Measurements from ENCODE around the gene WDR33.
A peak's percentile ranks its signal among the peaks of the same experiment; 100 is the strongest.

WDR33 gene

GRCh38 chr2:127719301-127720218 is 91.4 kb downstream of the WDR33 start:
- DNase-seq (ENCODE audit: low read depth in 3 of 3), result no peak

- no peak for DNase-seq (ENCODE audit: low read depth in 3 of 3)
Observed at GRCh38 chr2:127718271-127718670, 92.7 kb downstream of the WDR33 start.

GRCh38 chr2:127715778-127716449 is 95.1 kb downstream of the WDR33 start:
- no peak for DNase-seq (ENCODE audit: low read depth in 3 of 3)

- DNase-seq (ENCODE audit: low read depth in 3 of 3), result no peak
Observed at GRCh38 chr2:127713562-127713961, 97.4 kb downstream of the WDR33 start.

DNA sequence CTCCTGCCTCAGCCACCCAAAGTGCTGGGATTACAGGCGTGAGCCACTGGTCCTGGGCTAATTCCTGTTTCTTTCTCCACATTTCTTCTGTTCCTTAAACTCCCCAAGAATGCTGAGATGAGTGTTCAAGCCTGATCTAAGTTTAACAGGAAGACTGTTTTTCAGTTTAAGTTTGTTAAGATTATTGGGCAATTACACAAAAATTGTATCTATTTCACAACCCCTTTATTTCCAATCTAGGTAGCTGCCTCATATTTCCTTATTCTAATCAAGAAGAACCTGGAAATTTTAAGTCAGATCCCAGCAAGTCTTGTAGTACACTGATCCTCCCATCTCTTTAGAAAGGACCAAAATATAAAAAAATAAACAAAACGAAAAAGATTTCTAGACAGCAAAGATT is 98.0 kb downstream of the WDR33 start:
- no peak for DNase-seq (ENCODE audit: low read depth in 3 of 3)

DNA sequence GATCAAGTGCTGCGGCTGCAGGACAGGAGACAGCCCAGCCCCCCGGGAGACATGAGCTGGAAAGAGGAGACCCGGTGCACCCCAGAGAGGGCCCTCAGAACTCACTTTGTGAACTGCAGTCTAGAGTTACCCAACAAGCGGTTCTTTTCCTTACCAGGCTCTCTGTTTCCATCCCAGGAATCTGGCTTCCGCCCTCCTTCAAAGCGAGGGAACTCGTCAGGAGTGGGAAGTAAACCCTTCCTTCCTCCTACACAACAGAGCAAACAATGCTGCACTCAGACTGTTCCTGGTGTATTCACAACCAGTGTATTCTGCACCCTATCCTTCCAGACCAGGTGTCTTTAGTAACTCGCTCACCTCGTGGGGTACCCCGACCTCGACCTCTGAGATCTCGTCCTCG is 101.6 kb downstream of the WDR33 start:
- DNase-seq (ENCODE audit: low read depth in 3 of 3), result no peak

DNA sequence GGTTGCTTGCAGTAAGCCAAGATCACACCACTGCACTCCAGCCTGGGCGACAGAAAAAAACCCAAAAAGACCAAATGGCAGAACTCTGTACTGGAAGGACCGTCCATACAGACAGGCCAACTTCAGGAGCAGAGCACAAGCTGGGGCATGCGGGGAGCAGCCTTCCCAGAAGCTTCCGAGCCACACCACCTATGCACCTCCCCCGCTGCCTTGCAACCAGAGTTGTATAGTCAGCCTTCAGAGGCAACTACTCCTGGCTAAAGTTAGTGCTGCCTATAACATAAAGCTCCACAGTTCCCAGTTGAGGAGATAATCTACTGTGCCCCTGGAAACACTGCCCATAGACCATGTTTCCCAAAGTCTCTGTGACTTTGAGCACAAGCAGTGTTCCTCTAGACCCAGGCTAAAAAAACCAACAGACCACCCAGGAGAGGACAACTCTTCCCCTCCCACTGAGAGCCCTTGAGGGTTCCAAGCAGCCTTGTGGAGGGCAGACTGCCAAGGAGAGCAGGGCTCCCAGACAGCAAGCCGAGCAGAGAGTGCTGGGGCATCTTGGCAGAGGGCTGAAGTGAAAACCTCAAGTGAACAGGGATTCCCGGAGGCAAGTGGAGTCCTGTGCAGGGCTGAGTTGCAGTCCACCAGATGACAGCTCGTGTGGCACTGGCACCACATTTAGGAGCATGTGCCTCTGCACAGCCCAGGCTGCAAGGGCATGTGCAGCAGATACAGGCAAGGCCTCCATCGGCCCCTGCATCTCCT is 102.9 kb downstream of the WDR33 start:
- no peak for DNase-seq (ENCODE audit: low read depth in 3 of 3)

DNA sequence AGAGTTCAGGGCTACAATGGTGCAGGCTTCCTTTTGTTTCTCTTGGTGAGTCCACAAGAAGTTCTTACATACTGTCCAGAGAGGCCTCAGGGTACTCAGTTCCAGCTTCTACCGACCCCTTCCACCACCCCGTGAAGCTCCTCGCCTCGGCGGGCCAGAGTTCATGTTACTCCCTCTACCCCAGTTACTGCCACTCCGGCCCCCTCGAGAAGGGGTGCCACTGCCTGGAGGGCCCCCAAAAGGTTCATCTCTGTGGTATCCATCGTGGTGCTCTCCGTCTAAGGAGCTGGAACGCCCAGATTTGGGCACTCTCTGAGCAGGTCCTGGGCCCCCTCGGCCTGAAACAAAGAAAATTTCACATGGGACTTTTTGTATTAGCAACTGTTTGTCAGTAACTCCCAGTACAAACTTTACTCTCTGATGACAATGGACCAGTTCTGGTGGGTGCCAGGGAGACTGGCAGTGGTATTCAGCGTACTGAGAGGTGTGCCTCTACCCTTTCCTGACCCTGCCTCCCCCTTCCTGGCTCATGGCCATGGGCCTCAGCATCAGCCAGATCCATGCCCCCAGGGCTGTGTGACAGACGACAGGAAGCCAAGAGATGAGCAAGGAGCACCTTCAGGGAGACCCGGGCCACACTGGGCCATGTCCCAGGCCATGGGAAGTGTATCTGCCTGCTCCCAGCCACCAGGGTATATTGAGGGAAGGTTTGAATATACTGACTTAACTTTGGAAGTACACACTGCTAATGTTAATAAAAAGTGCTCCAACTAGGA is 104.6 kb downstream of the WDR33 start:
- no peak for DNase-seq (ENCODE audit: low read depth in 3 of 3)

- DNase-seq (ENCODE audit: low read depth in 3 of 3), result no peak
Observed at GRCh38 chr2:127705391-127706065, 105.4 kb downstream of the WDR33 start.

GRCh38 chr2:127704641-127705390 is 106.2 kb downstream of the WDR33 start:
- DNase-seq (ENCODE audit: low read depth in 3 of 3), result no peak

GRCh38 chr2:127703282-127703681 is 107.7 kb downstream of the WDR33 start:
- no peak for DNase-seq (ENCODE audit: low read depth in 3 of 3)

DNA sequence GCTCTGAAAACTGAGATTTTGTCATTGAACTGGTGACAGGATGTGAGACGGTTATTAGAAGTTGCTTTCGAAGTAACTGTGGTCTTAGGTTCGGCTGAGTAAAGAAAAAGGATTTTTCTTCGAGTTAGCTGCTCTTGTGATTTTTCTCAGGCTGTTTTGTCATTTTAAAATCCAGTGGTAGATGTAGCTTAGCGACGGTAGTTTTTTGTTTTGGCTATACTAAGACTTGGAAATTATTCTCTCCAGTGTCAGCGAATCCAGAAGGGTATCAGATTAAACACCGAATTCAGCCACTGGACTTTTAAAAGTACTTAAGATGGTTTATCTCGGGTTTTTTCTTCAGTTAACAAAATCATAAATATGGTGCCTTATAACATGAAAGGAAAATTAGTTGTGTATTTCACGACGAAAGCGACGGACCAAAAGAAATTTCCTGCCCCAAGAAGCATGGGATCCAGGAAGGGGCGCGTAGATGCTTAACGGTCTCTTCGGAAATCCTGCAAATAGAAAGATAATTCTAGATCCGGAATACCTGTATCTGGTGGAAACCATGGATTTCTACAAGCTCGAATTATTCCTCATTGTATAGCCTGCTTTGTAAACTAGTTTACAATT is 108.5 kb downstream of the WDR33 start:
- DNase-seq (ENCODE audit: low read depth in 3 of 3), result no peak

GRCh38 chr2:127701651-127702394 is 109.1 kb downstream of the WDR33 start:
- DNase-seq (ENCODE audit: low read depth in 3 of 3), result peak; percentile 63 to 68 (median 64)

GRCh38 chr2:127701193-127701650 is 109.7 kb downstream of the WDR33 start, which contains the start of gene SFT2D3:
TSS of gene SFT2D3 (plus strand) at chr2:127701497. CDS start at chr2:127701529, 32 bp downstream.
- peak; percentile 81 to 83 (median 82) for DNase-seq (ENCODE audit: low read depth in 3 of 3)

DNA sequence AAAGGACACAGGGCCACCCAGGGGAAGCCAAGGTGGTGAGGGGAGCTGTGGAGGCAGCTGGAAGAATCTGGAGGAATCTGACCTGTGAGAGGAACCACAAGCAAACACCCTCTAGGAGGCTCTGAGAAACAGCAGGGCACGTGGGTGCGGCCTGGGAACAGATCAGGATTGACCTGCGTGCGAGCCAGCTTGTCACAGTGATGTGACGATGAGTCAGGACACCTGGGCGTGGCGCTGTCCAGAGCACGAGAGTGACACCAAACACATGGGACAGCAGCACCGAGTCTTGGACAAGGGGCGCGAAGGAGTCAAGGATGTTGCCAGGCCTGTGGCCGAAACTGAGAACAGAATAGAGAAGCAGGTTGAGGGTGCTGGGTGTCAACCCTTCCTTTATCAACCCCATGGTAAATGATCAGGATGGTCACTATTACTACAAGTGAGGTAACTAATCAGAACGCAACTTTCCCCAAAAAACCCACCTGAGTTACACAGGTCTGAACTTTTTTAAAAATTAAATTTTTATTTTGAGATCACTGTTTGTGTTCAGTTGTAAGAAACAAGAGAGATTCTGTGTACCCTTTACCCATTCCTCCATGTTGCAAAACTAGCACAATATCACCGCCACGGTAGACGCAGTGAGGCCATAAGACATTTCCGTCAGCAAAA is 110.3 kb downstream of the WDR33 start:
- no peak for DNase-seq (ENCODE audit: low read depth in 3 of 3)

GRCh38 chr2:127698553-127699355 is 112.2 kb downstream of the WDR33 start:
- no peak for DNase-seq (ENCODE audit: low read depth in 3 of 3)

DNA sequence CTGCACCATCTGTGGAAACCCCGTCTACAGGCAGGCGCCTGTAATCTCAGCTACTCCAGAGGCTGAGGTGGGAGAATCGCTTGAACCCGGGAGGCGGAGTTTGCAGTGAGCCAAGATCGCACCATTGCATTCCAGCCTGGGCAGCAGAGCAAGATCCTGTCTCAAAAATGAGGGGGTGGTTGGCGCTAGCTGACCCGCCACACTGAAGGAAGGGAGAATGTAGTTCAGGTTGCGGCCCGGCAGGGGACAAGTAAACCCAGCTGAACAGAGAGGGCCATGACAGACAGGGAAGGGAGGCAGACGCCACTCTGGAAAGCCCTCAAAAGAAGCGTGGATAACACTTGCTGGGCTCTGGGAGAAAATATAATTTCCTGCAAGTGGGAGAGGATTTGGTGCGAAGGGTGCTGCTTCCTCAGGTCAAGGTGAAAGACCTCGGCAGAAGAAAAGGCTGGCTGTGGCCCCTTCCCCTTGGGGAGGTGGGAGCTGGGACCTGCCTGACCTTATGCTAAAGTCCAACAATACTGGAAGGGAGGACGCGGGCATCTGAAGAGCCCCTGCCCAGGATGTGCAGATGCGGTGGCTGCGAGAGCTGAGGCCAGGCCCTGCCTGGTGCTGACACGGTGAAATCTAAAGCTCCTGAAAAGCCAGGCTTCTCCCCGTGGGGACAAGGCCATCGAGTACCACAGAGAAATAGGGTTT is 113.3 kb downstream of the WDR33 start:
- DNase-seq (ENCODE audit: low read depth in 3 of 3), result no peak
